Neural cell (in vitro differentiated cells): Measurements from ENCODE around the gene ZNF135. TPM values are rescaled to one million over a fixed set of nuclear protein-coding genes. Genes with fewer than 3 reads are reported as not detected.

Source experiments
- H2AFZ ChIP-seq: fragments of 200-600, 300-800 bp; sonication (generic), shearing (Covaris generic); 2 replicates; pipeline ENCODE4 v1.6.0; 2014; ENCODE audit warnings: low read depth, mild to moderate bottlenecking, antibody characterized with exemption, low read length, moderate library complexity
- H3F3A ChIP-seq: fragments of 200-600 bp; shearing (Covaris generic); 2 replicates; pipeline ENCODE4 v1.6.1; 2016; ENCODE audit warnings: mild to moderate bottlenecking, moderate library complexity, mixed read lengths, antibody characterized with exemption, low read length; ENCODE audit not compliant: insufficient read depth, poor library complexity, severe bottlenecking
- H3K27ac ChIP-seq: fragments of 200-600, 300-800 bp; sonication (generic), shearing (Covaris generic); 2 replicates; pipeline ENCODE4 v1.5.1; 2014; ENCODE audit warnings: mild to moderate bottlenecking, low read length, moderate library complexity
- H3K27me3 ChIP-seq: fragments of 300-800, 200-600 bp; sonication (generic), shearing (Covaris generic); 2 replicates; pipeline ENCODE4 v1.6.0; 2014; ENCODE audit warnings: mild to moderate bottlenecking, low read depth, low read length, moderate library complexity; ENCODE audit not compliant: insufficient read depth
- H3K36me3 ChIP-seq: fragments of 300-800, 200-600 bp; sonication (generic), shearing (Covaris generic); 2 replicates; pipeline ENCODE4 v1.5.1; 2014; ENCODE audit warnings: mild to moderate bottlenecking, antibody characterized with exemption, low read length, moderate library complexity; ENCODE audit not compliant: insufficient read depth
- H3K4me2 ChIP-seq: fragments of 300-800, 200-600 bp; sonication (generic), shearing (Covaris generic); 2 replicates; pipeline ENCODE4 v1.6.0; 2014; ENCODE audit warnings: mild to moderate bottlenecking, low read length
- H3K4me3 ChIP-seq: fragments of 300-800, 200-600 bp; sonication (generic), shearing (Covaris generic); 2 replicates; pipeline ENCODE4 v1.5.1; 2014; ENCODE audit warnings: mild to moderate bottlenecking, low read length, moderate library complexity
- H3K79me2 ChIP-seq: fragments of 200-600 bp; shearing (Covaris generic); replicated peaks from 2 replicates; pipeline ENCODE4 v1.6.0; 2014; ENCODE audit warnings: mild to moderate bottlenecking, low read length, moderate library complexity; ENCODE audit not compliant: insufficient read depth
- H3K9ac ChIP-seq: fragments of 300-800, 200-600 bp; sonication (generic), shearing (Covaris generic); 2 replicates; pipeline ENCODE4 v1.6.1; 2016; ENCODE audit warnings: mild to moderate bottlenecking, low read length, mixed read lengths
- H3K9me2 ChIP-seq: fragments of 200-600 bp; shearing (Covaris generic); 2 replicates; pipeline ENCODE4 v1.6.1; 2016; ENCODE audit warnings: mild to moderate bottlenecking, low read length, mixed read lengths; ENCODE audit not compliant: insufficient read depth
- H3K9me3 ChIP-seq: fragments of 200-600, 300-800 bp; sonication (generic), shearing (Covaris generic); 2 replicates; pipeline ENCODE4 v1.6.1; 2016; ENCODE audit warnings: mild to moderate bottlenecking, mixed run types, low read length, moderate library complexity, mixed read lengths
- H4K20me1 ChIP-seq: fragments of 200-600 bp; shearing (Covaris generic); 2 replicates; pipeline ENCODE4 v1.6.1; 2016; ENCODE audit warnings: mild to moderate bottlenecking, mixed run types; ENCODE audit not compliant: insufficient read depth
- CTCF ChIP-seq: fragments of 450-650 bp; IDR thresholded peaks from 2 replicates; pipeline ENCODE4 v1.5.1; 2014; ENCODE audit warnings: antibody characterized with exemption, mild to moderate bottlenecking, moderate library complexity; ENCODE audit not compliant: poor library complexity, severe bottlenecking
- EP300 ChIP-seq: fragments of 450-650 bp; conservative IDR thresholded peaks from 2 replicates; pipeline ENCODE4 v1.6.1; 2014; ENCODE audit warnings: antibody characterized with exemption, mild to moderate bottlenecking, moderate library complexity; ENCODE audit not compliant: poor library complexity, severe bottlenecking
- EZH2 ChIP-seq: fragments of 200-600, 300-800 bp; shearing (Covaris generic), sonication (generic); IDR thresholded peaks from 2 replicates; pipeline ENCODE4 v1.6.1; 2014; ENCODE audit warnings: antibody characterized with exemption, low read length, borderline replicate concordance, mild to moderate bottlenecking; ENCODE audit not compliant: insufficient read depth, poor library complexity, severe bottlenecking
- MXI1 ChIP-seq: fragments of 450-650 bp; conservative IDR thresholded peaks from 2 replicates; pipeline ENCODE4 v1.6.1; 2014; ENCODE audit warnings: antibody characterized with exemption, mild to moderate bottlenecking; ENCODE audit not compliant: poor library complexity, severe bottlenecking
- POLR2AphosphoS5 ChIP-seq: IDR thresholded peaks from 2 replicates; pipeline ENCODE4 v1.6.1; 2012
- RAD21 ChIP-seq: fragments of 450-650 bp; conservative IDR thresholded peaks from 2 replicates; pipeline ENCODE4 v1.6.1; 2014; ENCODE audit warnings: antibody characterized with exemption, mild to moderate bottlenecking, moderate library complexity
- SMC3 ChIP-seq: fragments of 450-650 bp; conservative IDR thresholded peaks from 2 replicates; pipeline ENCODE4 v1.6.1; 2014; ENCODE audit warnings: antibody characterized with exemption, mild to moderate bottlenecking, moderate library complexity; ENCODE audit not compliant: poor library complexity
- TAF1 ChIP-seq: IDR thresholded peaks from 2 replicates; pipeline ENCODE4 v1.6.1; 2012; ENCODE audit warnings: low read depth
- polyA plus RNA-seq: library from polyadenylated mRNA; depleted of rRNA; stranded (reverse); fragments of >200 nt; gene quantifications from 2 replicates; pipeline ENCODE4 v1.2.3, GENCODE V29; 2014
- TF ChIP-seq, protein P1 (sequence below): IDR thresholded peaks from 2 replicates; pipeline ENCODE4 v1.6.1; 2012; ENCODE audit warnings: borderline replicate concordance

Gene ZNF135
- polyA plus RNA-seq, 1 donor from 2014 or later = 13.7 TPM

DNA sequence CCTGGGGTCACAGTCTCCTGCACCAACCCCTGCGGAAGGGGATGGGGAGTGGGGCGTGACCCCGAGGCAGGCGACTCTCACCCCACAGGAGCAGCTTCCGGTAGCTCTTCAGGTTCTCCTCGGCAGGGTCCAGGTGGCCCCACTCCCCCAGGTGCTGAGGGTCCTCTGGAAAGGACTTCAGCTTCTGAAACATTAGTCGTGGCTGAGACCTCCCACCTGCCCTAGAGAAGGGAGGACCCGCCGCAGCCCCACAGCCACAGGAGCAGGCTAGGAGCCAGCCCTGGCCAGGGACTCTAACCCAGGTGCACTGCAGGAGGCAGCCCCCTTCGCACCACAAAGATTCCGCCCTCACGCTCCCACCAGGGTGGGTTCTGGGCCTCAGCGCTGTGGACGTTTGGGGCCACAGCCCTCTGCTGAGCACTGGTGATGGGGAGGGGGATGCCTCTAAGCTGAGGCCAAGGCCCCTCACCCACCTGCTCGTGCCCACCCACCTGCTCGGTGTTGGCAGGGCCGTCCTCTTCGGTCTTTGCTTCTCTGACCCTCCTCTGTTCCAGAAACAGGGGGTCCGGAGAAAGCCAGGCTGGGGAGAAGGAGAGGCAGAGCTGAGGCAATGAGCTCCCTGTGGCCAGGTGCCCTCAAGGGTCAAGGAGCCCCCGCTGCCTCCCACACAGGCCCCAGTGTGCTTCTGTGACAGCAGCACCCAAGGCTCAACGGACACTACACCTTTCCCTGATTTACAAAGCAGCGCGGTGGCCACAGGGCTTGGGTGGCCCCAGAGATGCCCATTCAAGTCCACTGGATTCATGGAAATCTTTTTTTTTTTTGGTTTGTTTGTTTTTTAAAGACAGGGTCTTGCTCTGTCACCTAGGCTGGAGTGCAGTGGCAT is 28.0 kb downstream of the ZNF135 start:
- peaks cover 26% of the 10 kb centered on the region for H3K36me3 ChIP-seq
- H3K9me3 ChIP-seq = peaks cover 28% of the 10 kb centered on the region
- no peak for TF ChIP-seq CTCF
- no peak for TF ChIP-seq EP300
- TF ChIP-seq TAF1 = no peak
- TF ChIP-seq, protein P1, sequence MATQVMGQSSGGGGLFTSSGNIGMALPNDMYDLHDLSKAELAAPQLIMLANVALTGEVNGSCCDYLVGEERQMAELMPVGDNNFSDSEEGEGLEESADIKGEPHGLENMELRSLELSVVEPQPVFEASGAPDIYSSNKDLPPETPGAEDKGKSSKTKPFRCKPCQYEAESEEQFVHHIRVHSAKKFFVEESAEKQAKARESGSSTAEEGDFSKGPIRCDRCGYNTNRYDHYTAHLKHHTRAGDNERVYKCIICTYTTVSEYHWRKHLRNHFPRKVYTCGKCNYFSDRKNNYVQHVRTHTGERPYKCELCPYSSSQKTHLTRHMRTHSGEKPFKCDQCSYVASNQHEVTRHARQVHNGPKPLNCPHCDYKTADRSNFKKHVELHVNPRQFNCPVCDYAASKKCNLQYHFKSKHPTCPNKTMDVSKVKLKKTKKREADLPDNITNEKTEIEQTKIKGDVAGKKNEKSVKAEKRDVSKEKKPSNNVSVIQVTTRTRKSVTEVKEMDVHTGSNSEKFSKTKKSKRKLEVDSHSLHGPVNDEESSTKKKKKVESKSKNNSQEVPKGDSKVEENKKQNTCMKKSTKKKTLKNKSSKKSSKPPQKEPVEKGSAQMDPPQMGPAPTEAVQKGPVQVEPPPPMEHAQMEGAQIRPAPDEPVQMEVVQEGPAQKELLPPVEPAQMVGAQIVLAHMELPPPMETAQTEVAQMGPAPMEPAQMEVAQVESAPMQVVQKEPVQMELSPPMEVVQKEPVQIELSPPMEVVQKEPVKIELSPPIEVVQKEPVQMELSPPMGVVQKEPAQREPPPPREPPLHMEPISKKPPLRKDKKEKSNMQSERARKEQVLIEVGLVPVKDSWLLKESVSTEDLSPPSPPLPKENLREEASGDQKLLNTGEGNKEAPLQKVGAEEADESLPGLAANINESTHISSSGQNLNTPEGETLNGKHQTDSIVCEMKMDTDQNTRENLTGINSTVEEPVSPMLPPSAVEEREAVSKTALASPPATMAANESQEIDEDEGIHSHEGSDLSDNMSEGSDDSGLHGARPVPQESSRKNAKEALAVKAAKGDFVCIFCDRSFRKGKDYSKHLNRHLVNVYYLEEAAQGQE = no peak
- no peak for TF ChIP-seq POLR2AphosphoS5
- no peak for TF ChIP-seq SMC3
- no peak for TF ChIP-seq MXI1
- no peak for TF ChIP-seq EZH2
- no peak for TF ChIP-seq RAD21

GRCh38 chr19:58088521-58089052 is 29.5 kb downstream of the ZNF135 start:
- Histone ChIP-seq H3K36me3 (peaks cover 30% of the 10 kb centered on the region), H2AFZ (no peak overlapping the region), H3K27me3 (no peaks in the 10 kb centered on the region), H3K9ac (no peak overlapping the region), H3K79me2 (peaks cover 3% of the 10 kb centered on the region), H3K4me3 (no peak overlapping the region), H4K20me1 (no peaks in the 10 kb centered on the region), H3F3A (no peaks in the 10 kb centered on the region), H3K9me3 (peaks cover 38% of the 10 kb centered on the region), H3K4me2 (no peak overlapping the region), H3K27ac (no peak overlapping the region), H3K9me2 (no peaks in the 10 kb centered on the region)
- TF ChIP-seq, protein P1 = no peak
- TF ChIP-seq RAD21 (no peak), POLR2AphosphoS5 (no peak), MXI1 (no peak), EZH2 (no peak), TAF1 (no peak), CTCF (no peak), SMC3 (no peak), EP300 (no peak)

More for the DNA sequence above, 28.0 kb downstream of the ZNF135 start:
- Histone ChIP-seq H4K20me1 (no peaks in the 10 kb centered on the region), H3K27ac (no peak overlapping the region), H3F3A (no peaks in the 10 kb centered on the region), H3K9me2 (no peaks in the 10 kb centered on the region), H3K4me3 (no peak overlapping the region), H2AFZ (no peak overlapping the region), H3K79me2 (no peaks in the 10 kb centered on the region), H3K4me2 (no peak overlapping the region), H3K9ac (no peak overlapping the region), H3K27me3 (no peaks in the 10 kb centered on the region)
